Brain pericyte (primary cell): ENCODE results near the gene STAG3.
A peak's percentile ranks its signal among the peaks of the same experiment; 100 is the strongest.

Experiments
- DNase-seq: peaks from one replicate; pipeline ENCODE4 v3.0.0-alpha.2; 2012; ENCODE audit warnings: low read depth, low spot score

STAG3 gene

GRCh38 chr7:100155553-100156317 lies 22.0 kb upstream of the STAG3 start:
- no peak for DNase-seq

DNA sequence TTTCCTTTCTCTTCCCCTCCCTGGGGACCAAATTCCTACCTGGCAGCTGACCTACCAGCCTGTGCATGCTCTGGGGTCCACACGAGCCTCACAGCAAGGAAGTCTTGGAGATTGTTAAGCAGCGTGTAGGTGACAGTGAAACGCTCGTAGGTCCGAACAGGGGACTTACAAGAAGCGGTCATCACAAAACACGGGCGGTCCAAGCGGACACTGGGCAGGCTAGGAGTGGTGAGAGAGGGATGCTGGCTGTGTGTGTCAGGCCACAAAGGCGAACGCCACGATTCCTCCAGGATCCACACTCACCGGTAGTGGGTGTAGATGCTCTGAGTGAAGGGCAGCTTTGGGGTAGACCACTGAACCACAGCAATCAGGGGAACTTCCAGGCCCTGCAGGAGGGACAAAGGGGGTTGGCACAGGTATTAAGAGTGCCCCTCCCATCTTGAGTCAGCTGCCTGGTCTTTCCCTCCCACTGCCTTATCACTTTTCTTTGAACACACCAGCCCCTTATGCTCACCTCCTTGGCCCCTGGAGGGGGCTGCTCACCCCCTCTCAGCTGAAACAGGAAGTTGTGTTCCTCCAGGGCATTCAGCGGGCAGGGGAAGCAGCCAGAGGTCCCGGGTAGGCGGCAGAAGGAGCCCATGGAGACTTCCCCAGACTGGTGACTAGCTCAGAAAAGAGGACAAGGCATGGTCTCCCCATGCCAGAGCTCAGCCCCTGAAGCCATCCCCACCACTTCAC lies 21.2 kb upstream of the STAG3 start:
- no peak for DNase-seq

GRCh38 chr7:100157069-100157333 lies 20.7 kb upstream of the STAG3 start:
- no peak for DNase-seq

DNA sequence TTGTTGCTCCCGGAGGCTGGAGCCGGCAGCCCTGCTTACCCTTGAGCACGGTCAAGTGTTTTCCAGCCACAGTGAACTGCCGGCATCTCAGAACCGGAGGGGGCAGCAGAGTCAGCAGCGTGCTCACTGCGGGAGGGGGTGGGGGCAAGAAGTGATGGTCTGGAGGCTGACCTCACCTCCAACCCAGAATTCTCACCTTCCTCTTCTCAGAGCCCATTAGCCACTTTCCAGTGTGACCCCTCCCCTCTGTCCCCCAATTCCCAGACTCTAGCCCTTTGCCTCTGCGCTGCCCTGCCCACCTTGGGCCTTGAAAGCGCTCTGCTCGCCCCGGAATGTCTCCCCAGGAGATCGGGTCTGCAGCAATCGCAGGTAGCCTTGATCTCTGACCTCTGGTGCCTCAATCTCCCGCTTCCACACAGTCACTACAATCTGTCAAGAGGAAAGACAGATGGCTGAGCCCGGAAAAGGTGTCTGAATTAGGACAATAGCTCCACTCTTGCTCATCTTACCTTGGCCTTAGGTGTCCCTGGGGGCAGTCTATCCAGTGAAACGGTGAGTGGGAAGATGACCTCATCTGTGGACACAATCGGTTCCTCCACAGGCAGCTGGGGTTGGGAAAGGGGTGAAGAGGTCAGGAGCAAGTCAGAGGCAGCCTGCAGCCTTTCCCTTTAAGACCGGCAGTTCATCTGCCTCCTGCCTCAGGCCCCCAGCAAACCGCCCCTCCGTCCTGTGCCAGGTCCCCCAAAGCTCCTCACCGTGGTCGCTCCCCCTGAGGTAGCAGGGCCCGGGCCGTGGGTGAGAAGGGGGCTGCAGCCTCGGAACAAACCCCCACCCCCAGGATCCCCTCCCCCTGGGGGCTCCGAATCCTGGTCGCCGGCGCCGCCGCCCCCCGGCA lies 20.1 kb upstream of the STAG3 start:
- DNase-seq, result no peak

GRCh38 chr7:100158229-100159098 lies 19.3 kb upstream of the STAG3 start, which contains the start of gene TRAPPC14:
Gene TRAPPC14 (minus strand): TSS chr7:100158723. CDS start chr7:100158499, 224 bp downstream.
- DNase-seq, result peak; percentile 47

- DNase-seq, result no peak
Measured at GRCh38 chr7:100159099-100159623, 18.6 kb upstream of the STAG3 start.

- DNase-seq, result no peak
Measured at GRCh38 chr7:100160067-100160466, 17.7 kb upstream of the STAG3 start.

GRCh38 chr7:100163006-100163531 lies 14.6 kb upstream of the STAG3 start:
- DNase-seq, result no peak

- no peak for DNase-seq
Measured at GRCh38 chr7:100163871-100164270, 13.8 kb upstream of the STAG3 start.

DNA sequence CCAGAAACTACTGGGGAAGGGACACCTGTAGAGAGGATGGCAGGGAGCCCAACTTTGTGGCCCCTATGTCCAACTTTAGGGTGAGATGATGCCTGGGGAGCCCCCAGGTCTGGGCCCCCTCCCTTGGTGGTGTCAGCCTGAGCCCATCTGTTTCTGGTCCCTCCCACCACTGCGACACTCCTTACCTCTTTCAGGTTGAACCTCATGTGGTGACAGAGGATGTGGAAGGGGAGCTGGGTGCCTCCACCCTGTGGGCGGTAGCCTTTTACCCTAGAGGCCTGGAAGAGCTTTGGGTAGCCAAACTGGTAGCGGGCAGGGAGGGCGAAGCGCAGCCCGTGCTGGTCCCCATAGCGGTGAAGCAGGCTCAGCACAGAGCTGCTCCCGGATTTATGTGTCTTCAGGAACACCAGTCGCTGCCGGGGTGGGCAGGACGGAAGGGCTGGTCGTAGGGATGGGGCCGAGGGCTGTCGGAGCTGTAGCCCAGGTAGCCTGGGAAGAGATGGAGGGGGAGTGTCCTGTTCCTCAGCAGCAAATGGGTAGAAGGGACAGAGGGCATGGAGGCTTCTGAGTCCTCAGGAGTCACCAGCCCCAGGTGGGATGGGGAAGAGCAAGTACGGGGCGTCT lies 11.3 kb upstream of the STAG3 start:
- DNase-seq, result no peak

- DNase-seq, result no peak
Measured at GRCh38 chr7:100166970-100167911, 10.5 kb upstream of the STAG3 start.

- no peak for DNase-seq
Measured at GRCh38 chr7:100167912-100168323, 9.8 kb upstream of the STAG3 start.

GRCh38 chr7:100169147-100169850 lies 8.4 kb upstream of the STAG3 start:
- no peak for DNase-seq

DNA sequence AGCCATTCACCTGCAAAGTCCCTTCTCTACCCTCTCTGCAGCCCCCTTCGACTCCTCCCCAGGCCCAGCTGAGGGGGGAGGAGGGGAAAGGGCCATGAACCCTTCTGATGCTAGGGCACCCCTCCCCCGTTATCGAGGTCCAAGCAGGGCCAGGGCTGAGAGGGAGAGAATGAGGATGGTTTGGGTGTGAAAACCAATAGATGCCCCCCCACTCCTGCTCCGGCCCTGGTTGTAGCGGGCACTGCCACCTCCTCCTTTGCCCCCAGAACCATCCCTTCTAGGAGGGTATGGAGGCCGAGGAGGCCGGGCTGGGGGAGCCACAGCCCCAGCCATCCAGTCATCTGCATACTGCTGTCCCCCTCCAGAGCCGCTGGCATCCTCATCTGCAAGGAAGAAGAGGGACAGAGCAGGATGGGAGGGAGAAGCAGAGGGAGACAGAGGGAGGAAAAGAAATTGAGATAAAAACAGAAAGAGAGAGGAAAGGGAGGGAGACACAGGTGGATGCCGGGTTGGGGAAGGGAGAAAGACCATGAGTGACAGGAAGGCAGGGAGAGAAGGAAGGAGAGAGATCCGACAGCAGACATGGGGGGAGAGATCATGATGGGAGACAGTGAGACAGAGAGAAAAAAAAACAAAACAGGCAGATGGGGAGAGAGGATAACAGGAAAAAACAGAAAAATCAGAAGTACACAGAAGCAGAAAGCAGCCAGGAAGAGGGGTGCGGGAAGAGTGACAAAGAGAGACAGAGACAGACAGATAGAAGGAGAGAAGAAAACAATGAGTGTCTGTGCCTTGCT lies 7.4 kb upstream of the STAG3 start:
- no peak for DNase-seq

DNA sequence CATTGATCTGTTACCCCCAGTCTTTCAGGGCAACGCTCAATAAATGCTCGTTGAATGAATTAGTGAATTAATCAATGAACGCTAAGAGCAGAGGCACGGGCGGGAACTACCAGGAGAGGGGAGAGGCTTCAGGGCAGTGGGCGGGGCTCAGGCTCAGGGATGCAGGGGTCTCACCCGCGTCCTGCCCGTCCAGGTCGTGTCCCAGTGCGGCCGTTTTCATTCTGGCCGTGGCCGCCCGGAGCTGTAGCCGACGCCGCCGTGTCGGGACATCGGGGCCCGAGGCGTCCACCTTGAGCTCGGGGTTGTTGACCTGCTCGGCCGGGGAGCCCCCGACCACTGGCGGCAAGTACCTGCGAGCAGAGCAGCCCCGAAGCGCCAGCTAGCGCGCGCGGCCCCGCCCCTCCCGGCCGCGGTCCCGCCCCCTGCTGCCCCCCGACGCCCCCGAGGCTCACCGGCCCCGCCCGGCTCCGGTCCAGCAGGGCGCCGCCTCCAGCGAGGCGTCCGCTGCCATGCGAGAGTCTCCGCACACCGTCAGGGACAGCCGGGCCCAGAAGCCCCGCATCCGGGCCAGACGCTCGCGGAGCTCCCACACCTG lies 6.5 kb upstream of the STAG3 start:
- DNase-seq, result no peak

GRCh38 chr7:100171840-100172239 lies 5.9 kb upstream of the STAG3 start:
- no peak for DNase-seq

DNA sequence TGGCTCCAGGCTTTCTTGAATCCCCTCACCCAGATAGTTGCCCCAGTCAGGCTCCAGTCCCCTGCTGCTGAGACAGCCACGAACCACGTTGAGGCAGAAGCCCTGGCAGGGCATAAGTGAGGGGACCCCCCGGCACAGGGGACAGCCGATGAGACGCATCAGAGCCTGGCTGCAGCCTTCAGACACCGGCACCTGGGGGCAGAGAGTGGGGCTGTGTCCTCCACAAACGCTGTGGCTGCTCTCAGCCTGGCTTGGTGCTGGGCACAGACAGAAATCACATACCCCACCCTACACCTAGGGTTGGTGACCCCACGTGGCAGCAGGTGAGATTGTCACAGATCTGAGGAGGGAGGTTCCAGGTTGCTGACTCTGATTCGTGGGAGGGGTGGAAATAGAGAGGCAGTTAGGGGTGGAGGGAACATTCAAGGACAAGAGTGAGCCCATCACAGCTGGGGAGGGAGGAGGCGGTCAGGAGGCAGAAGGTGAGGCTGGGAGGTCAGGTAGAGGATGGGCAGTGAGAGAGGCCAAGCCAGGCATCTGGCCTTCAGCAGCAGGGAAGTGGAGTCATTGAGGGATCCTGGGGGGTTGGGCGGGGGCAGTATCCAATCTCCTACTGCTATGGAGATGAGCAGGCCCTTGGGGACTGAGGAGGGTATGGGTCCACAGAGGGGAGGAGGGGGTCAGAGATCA lies 3.8 kb upstream of the STAG3 start:
- no peak for DNase-seq
